ENCODE results near the gene WNT5B. TPM values are rescaled to one million over a fixed set of nuclear protein-coding genes. Genes with fewer than 3 reads are reported as not detected.

The WNT5B gene
- total RNA-seq, 3 donors from 2014 or later, result 2.7 to 10.8 (median 4.7) TPM

- DNase-seq (no peak), ATAC-seq (no peak)
- intact Hi-C loops (cut with DNase I, micrococcal nuclease), result no loop called here
- Histone ChIP-seq H3K9me3 (no peaks in the 10 kb centered on the region), H3K4me3 (no peak overlapping the region), H3K4me1 (ENCODE audit: low read depth) (peaks cover 14% of the 10 kb centered on the region), H3K36me3 (ENCODE audit: low read depth) (no peaks in the 10 kb centered on the region)
- no peak for TF ChIP-seq CTCF (IDR thresholded peaks at IDR 0.05)
Measured at GRCh38 chr12:1608713-1609119, 20.3 kb upstream of the WNT5B start.

GRCh38 chr12:1610072-1610643 lies 18.9 kb upstream of the WNT5B start:
- H3K36me3 ChIP-seq (ENCODE audit: low read depth), result no peaks in the 10 kb centered on the region
- DNase-seq (no peak), ATAC-seq (no peak)
- intact Hi-C loops (cut with DNase I, micrococcal nuclease), result no loop called here
- peaks cover 14% of the 10 kb centered on the region for H3K4me1 ChIP-seq (ENCODE audit: low read depth)
- no peaks in the 10 kb centered on the region for H3K9me3 ChIP-seq
- H3K4me3 ChIP-seq, result no peak overlapping the region
- TF ChIP-seq CTCF (IDR thresholded peaks at IDR 0.05), result no peak

- intact Hi-C loops (cut with DNase I, micrococcal nuclease), result no loop called here
- DNase-seq (no peak), ATAC-seq (no peak)
- no peak for TF ChIP-seq CTCF (IDR thresholded peaks at IDR 0.05)
- no peaks in the 10 kb centered on the region for H3K9me3 ChIP-seq
- peaks cover 3% of the 10 kb centered on the region for H3K4me1 ChIP-seq (ENCODE audit: low read depth)
- H3K36me3 ChIP-seq (ENCODE audit: low read depth), result no peaks in the 10 kb centered on the region
- no peak overlapping the region for H3K4me3 ChIP-seq
Measured at GRCh38 chr12:1611803-1612572, 17.0 kb upstream of the WNT5B start.

GRCh38 chr12:1613860-1614259 lies 15.2 kb upstream of the WNT5B start:
- intact Hi-C loops (cut with DNase I, micrococcal nuclease), result no loop called here
- TF ChIP-seq CTCF (IDR thresholded peaks at IDR 0.05), result no peak
- Histone ChIP-seq H3K4me1 (ENCODE audit: low read depth) (no peaks in the 10 kb centered on the region), H3K4me3 (no peak overlapping the region), H3K9me3 (no peaks in the 10 kb centered on the region), H3K36me3 (ENCODE audit: low read depth) (no peaks in the 10 kb centered on the region)
- DNase-seq, result no peak
- ATAC-seq, result no peak

- TF ChIP-seq CTCF (IDR thresholded peaks at IDR 0.05), result no peak
- H3K4me1 ChIP-seq (ENCODE audit: low read depth), result no peaks in the 10 kb centered on the region
- intact Hi-C loops (cut with DNase I, micrococcal nuclease), result no loop called here
- H3K4me3 ChIP-seq, result no peak overlapping the region
- ATAC-seq (no peak), DNase-seq (no peak)
- no peaks in the 10 kb centered on the region for H3K36me3 ChIP-seq (ENCODE audit: low read depth)
- no peaks in the 10 kb centered on the region for H3K9me3 ChIP-seq
Measured at GRCh38 chr12:1614360-1614759, 14.7 kb upstream of the WNT5B start.
